GM19438 (cell line): Measurements from ENCODE around the gene MOB3B.
A peak's percentile ranks its signal among the peaks of the same experiment; 100 is the strongest.

ENCODE experiments used
- ATAC-seq: cut with Tn5 transposase; IDR thresholded peaks from one replicate; pipeline ENCODE4 v1.9.1; 2021; ENCODE audit warnings: low read depth; ENCODE audit not compliant: unreplicated experiment

The MOB3B gene

GRCh38 chr9:27542508-27542907 lies 12.9 kb upstream of the MOB3B start:
- no peak for ATAC-seq

DNA sequence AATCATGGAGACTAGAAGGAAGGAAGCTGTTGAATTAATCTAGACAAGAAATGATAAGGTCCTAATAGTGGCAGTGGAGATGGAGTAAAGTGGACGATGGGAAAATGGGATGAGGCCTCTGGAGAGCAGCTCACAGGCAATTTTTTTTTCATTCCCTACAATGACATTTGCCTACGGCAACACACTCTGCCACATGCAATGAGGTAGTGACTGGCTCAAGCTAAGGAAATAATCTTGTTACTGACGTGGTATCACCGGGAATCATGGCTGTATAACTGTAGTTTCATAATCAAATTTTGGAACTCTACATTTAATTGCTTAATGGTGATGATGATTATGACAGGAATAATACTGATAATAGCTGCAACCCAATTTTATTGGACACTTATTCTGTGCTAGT lies 12.1 kb upstream of the MOB3B start:
- ATAC-seq, result no peak

- no peak for ATAC-seq
Observed at GRCh38 chr9:27540502-27540901, 10.9 kb upstream of the MOB3B start.

GRCh38 chr9:27539479-27540441 lies 10.1 kb upstream of the MOB3B start:
- ATAC-seq, result peak; percentile 45

GRCh38 chr9:27538647-27539046 lies 9.0 kb upstream of the MOB3B start:
- no peak for ATAC-seq

DNA sequence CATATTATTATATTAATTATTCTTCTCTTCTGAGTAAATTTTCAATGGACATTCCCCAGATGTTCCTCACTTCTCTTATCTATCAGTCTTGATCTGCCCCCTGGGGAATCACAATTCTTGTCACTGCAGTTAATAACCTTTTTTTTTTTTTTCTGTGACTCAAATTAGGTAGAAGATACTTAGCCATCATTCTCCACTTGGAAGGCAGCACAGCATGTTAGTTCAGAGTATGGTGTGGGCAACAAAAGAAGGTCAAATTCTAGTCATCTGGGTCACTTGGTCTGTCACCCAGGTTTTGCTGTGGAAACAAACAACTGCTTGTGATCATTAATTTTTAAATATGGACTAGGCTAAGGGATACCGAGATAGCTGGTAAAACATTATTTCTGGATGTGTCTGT lies 8.1 kb upstream of the MOB3B start:
- no peak for ATAC-seq

- no peak for ATAC-seq
Observed at GRCh38 chr9:27537027-27537435, 7.4 kb upstream of the MOB3B start.

- ATAC-seq, result no peak
Observed at GRCh38 chr9:27536168-27536567, 6.6 kb upstream of the MOB3B start.

DNA sequence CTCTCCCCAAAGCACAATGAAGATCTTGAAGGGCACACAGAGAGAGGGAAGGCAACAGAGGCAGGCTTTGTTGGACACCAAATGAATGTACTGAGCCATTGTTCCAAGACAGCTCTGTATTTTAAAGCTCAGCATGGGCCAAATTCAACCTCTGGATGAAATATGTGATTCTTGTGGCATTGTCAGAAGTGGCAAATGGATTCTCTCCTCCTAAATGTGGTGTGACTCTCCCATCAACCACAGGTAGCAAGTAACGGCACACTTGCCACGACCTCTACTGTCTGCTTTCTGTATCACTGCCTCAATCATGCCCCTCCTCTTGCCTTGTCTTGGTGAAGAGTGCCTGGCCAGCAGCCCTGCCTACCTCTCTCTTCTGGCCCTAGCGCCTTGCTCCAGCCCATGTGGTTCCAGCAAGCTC lies 6.1 kb upstream of the MOB3B start:
- ATAC-seq, result peak; percentile 59

DNA sequence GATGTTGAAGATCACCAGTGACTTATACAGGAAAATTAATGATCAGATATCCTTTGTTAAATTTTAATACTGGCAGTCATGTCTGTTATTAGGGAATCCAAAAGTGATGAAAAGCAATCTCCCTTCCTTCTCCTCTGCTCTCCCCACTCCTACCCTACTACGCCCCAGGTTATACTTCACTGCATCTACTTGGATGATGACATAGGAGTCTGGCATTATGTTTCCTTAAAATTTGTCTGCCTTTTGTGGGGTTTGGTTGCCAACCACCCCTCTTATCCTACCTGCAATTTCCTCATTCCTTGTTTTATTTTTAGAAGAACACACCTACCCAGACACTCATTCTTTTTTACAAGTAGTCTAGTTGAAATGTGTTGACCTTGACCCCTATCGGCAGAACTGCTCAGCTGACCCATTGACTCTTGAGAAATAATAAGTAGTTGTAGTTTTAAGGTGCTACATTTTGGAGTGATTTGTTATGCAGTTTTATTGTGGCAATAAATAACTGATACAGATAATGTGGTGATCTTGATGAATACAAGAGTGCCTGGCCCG lies 5.1 kb upstream of the MOB3B start:
- no peak for ATAC-seq

DNA sequence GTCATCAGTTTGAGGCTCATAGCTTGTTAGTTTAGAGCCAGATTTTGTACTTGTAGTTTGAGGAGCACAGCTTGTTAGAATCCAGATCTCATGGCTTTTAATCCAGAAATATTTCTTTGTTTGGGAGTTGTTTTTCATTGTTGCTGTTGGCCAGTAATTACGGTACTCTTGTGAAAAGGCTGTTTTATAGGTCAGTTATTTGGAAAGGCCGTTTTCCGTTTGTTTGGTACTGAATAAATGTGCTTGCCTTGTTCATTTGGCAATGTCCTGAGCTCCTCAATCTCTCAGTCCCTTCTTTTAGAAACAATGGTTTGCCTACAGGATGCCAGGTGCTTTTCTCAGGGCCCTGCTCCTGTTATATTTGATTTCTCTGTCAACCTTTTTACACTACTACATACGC lies 4.5 kb upstream of the MOB3B start:
- ATAC-seq, result no peak

- ATAC-seq, result no peak
Observed at GRCh38 chr9:27533311-27533710, 3.7 kb upstream of the MOB3B start.

GRCh38 chr9:27532046-27532445 lies 2.4 kb upstream of the MOB3B start:
- no peak for ATAC-seq

DNA sequence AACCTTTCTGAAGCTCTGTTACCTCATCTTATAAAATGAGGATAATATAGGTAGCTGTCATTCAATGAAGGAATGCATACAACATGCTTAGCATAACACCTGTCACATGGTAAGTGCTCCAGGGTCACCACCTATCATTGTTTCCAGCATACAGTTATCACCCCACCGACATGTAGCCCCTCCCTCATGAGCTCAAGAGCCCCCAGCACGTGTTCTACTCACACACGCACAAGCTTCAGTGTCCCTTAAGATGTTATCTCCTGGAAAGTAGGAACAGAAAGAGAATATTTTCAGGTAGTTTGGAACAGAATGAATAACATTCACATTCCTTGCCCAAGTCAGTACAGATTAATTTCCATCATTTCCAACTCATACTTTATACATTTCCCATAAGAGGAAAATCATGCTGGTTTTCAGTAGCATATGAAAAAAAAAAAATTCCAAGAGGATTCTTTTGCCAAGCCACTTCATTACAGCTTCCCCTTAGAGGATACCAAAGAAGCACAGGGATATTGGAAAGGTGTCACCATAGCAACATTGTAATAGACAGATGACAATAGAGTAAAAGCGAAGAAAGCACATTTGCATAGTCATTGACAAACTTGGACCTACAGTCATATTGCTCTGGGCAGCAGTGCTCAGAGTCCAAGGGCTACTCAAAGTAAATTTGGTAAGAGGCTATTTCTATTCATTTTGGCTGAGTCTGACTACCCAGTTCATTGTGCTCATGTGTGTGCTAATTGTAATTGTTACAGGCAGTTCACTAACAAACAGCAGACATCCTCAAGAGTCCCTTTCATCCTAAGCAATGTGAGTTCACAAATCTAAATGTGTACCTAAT lies 1.5 kb upstream of the MOB3B start:
- no peak for ATAC-seq

- ATAC-seq, result peak; percentile 48
Observed at GRCh38 chr9:27528886-27529315, 713 bp downstream of the MOB3B start.

- ATAC-seq, result peak; percentile 52
Observed at GRCh38 chr9:27528076-27528885, 1.3 kb downstream of the MOB3B start.

DNA sequence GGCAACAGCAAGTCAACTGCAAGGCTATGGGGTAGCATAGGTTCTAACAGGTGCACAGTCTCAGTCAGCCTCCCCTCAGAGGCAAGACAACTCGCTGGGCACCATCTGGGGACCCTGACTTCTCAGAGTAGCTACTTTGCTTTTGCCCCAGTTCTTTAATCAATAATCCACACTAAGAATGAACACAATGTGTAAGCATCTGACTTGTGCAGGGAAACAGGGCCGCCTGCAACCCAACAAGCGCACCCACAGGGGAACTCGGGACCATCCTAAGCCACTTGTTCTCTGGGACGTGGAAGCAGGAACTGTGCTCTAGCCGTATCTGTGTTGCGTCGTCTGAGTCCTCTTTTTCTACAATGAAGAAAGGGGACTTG lies 1.9 kb downstream of the MOB3B start:
- ATAC-seq, result no peak

DNA sequence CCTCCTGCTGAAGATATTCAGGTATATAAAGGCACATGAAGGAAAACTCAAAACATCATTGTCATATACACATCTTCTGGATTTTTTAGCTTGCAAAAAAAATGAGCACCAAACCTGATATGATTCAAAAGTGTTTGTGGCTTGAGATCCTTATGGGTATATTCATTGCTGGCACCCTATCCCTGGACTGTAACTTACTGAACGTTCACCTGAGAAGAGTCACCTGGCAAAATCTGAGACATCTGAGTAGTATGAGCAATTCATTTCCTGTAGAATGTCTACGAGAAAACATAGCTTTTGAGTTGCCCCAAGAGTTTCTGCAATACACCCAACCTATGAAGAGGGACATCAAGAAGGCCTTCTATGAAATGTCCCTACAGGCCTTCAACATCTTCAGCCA lies 5.4 kb downstream of the MOB3B start, which contains the start of gene IFNK:
Gene IFNK, plus strand, starts transcription at position 55 of the 400 bp plus-strand sequence. Its CDS starts 47 bp downstream, at position 102.
- ATAC-seq, result no peak

DNA sequence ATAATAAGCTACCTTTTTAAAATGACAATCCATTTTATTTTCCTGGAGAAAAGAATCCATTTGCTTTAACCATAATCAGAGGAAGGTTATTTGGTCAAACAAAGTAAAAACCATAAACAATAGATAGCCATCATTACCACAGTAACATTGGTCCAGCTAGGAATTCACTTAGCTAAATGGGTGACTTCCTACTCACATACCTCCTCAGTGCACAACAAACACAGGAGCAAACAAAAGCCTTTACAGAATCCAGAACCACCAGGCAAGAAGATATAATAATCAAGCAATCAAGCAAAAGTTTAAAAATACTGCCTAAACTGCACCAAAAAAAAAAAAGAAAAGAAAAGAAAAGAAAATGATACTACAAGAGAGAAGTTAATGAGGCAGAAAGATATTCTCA lies 6.5 kb downstream of the MOB3B start:
- no peak for ATAC-seq

GRCh38 chr9:27520986-27521385 lies 8.6 kb downstream of the MOB3B start:
- ATAC-seq, result no peak
